SU-DHL-6 (cell line): ENCODE measurements around the gene CPT1C.

ENCODE experiments used
- H2AFZ ChIP-seq: fragments of 200-600 bp; sonication (generic); 2 replicates; pipeline ENCODE4 v1.6.1; 2014; ENCODE audit warnings: low read depth, mild to moderate bottlenecking, moderate library complexity, mixed read lengths, antibody characterized with exemption, low read length; ENCODE audit not compliant: severe bottlenecking
- H3F3A ChIP-seq: fragments of 200-600 bp; shearing (Covaris generic); 2 replicates; pipeline ENCODE4 v1.6.0; 2016; ENCODE audit warnings: antibody characterized with exemption, mild to moderate bottlenecking; ENCODE audit not compliant: insufficient read depth
- H3K27ac ChIP-seq: fragments of 200-600 bp; sonication (generic); 2 replicates; pipeline ENCODE4 v1.5.1; 2016; ENCODE audit warnings: low read depth, mild to moderate bottlenecking, low read length, moderate library complexity, mixed read lengths
- H3K27me3 ChIP-seq: fragments of 200-600 bp; sonication (generic), shearing (Covaris generic); 2 replicates; pipeline ENCODE4 v1.6.0; 2014; ENCODE audit warnings: mild to moderate bottlenecking, low read length
- H3K36me3 ChIP-seq: fragments of 200-600 bp; sonication (generic); 2 replicates; pipeline ENCODE4 v1.6.1; 2014; ENCODE audit warnings: mild to moderate bottlenecking, low read length, mixed read lengths
- H3K4me2 ChIP-seq: fragments of 300-600, 200-600 bp; shearing (Covaris generic), sonication (generic); 2 replicates; pipeline ENCODE4 v1.6.0; 2014; ENCODE audit warnings: low read length, low read depth, mild to moderate bottlenecking; ENCODE audit not compliant: poor library complexity, severe bottlenecking
- H3K4me3 ChIP-seq: fragments of 200-600 bp; sonication (generic); 2 replicates; pipeline ENCODE4 v1.5.1; 2014; ENCODE audit warnings: antibody characterized with exemption, low read length, mild to moderate bottlenecking, mixed read lengths; ENCODE audit not compliant: insufficient read depth, poor library complexity, severe bottlenecking
- H3K79me2 ChIP-seq: fragments of 200-600 bp; sonication (generic); 2 replicates; pipeline ENCODE4 v1.6.1; 2014; ENCODE audit warnings: mild to moderate bottlenecking, low read length, moderate library complexity; ENCODE audit not compliant: insufficient read depth
- H3K9ac ChIP-seq: fragments of 200-600 bp; sonication (generic); 2 replicates; pipeline ENCODE4 v1.7.0; 2014; ENCODE audit warnings: mild to moderate bottlenecking, low read length
- H3K9me2 ChIP-seq: fragments of 200-600 bp; sonication (generic); replicated peaks from 2 replicates; pipeline ENCODE4 v1.6.1; 2014; ENCODE audit warnings: low read length; ENCODE audit not compliant: insufficient read depth
- H3K9me3 ChIP-seq: fragments of 200-600 bp; sonication (generic); 2 replicates; pipeline ENCODE4 v1.6.1; 2014; ENCODE audit warnings: low read length, mixed read lengths; ENCODE audit not compliant: insufficient read depth
- H4K20me1 ChIP-seq: fragments of 200-600 bp; sonication (generic); 2 replicates; pipeline ENCODE4 v1.6.1; 2014; ENCODE audit warnings: low read depth, mild to moderate bottlenecking, antibody characterized with exemption, low read length, moderate library complexity, mixed read lengths
- EZH2phosphoT487 ChIP-seq: fragments of 200-600 bp; sonication (generic), shearing (Covaris generic); conservative IDR thresholded peaks from 2 replicates; pipeline ENCODE4 v1.6.1; 2018; ENCODE audit warnings: mild to moderate bottlenecking, antibody characterized with exemption, low read length, moderate library complexity, mixed read lengths
- TF ChIP-seq, protein P1 (sequence below): fragments of 200-600 bp; sonication (generic); IDR thresholded peaks from one replicate; pipeline ENCODE4 v1.5.1; 2017; ENCODE audit warnings: antibody characterized with exemption, mild to moderate bottlenecking, low read length, moderate library complexity; ENCODE audit not compliant: insufficient read depth, poor library complexity, severe bottlenecking

The CPT1C gene

DNA sequence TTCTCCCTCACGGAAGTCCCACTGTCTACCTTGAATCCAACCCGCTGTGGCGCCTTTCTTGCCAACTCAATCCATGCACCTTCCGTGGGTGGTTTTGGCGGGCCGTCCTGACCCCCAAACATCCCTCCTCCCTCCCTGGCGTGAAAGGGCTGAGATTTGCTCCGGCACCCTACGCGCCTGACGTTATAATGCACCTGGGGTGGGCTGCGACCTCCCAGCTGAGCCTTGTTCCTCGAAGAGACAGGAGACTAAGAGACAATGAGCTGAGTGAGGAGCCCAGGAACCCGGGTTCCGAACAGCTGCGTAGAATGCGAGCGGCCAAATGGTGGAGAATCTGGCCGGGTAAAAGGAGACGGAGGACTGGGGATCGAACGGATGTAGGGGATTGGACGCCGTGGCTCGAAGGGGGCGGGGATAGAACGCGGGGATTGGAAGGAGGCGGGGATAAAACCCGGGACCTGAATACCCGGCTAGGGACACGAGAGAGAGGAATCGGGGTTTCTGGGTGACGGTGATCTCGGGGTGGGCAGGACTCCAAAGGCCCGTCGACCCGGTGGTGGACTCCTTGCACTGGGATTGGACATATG lies at the start of gene CPT1C:
TSS of gene CPT1C (plus strand) at position 461 of the 587 bp plus-strand sequence. CDS start 1,137 bp downstream, outside the sequence.
- no peaks in the 10 kb centered on the region for H3K9me3 ChIP-seq
- no peaks in the 10 kb centered on the region for H3K27me3 ChIP-seq
- H3F3A ChIP-seq = peaks cover 17% of the 10 kb centered on the region; the same call in 1 of the 2 replicates
- H3K9me2 ChIP-seq = no peaks in the 10 kb centered on the region
- H3K79me2 ChIP-seq = no peaks in the 10 kb centered on the region
- no peak within 1 kb of the TSS for H3K27ac ChIP-seq
- TF ChIP-seq, protein P1, sequence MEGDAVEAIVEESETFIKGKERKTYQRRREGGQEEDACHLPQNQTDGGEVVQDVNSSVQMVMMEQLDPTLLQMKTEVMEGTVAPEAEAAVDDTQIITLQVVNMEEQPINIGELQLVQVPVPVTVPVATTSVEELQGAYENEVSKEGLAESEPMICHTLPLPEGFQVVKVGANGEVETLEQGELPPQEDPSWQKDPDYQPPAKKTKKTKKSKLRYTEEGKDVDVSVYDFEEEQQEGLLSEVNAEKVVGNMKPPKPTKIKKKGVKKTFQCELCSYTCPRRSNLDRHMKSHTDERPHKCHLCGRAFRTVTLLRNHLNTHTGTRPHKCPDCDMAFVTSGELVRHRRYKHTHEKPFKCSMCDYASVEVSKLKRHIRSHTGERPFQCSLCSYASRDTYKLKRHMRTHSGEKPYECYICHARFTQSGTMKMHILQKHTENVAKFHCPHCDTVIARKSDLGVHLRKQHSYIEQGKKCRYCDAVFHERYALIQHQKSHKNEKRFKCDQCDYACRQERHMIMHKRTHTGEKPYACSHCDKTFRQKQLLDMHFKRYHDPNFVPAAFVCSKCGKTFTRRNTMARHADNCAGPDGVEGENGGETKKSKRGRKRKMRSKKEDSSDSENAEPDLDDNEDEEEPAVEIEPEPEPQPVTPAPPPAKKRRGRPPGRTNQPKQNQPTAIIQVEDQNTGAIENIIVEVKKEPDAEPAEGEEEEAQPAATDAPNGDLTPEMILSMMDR = no peak
- H3K36me3 ChIP-seq = no peaks in the 10 kb centered on the region
- H4K20me1 ChIP-seq = no peaks in the 10 kb centered on the region; the same call in 1 of the 2 replicates
- H2AFZ ChIP-seq = no peak within 1 kb of the TSS
- peak within 1 kb of the TSS; percentile 10 for H3K4me2 ChIP-seq
- H3K9ac ChIP-seq = no peak within 1 kb of the TSS
- H3K4me3 ChIP-seq = no peak within 1 kb of the TSS

DNA sequence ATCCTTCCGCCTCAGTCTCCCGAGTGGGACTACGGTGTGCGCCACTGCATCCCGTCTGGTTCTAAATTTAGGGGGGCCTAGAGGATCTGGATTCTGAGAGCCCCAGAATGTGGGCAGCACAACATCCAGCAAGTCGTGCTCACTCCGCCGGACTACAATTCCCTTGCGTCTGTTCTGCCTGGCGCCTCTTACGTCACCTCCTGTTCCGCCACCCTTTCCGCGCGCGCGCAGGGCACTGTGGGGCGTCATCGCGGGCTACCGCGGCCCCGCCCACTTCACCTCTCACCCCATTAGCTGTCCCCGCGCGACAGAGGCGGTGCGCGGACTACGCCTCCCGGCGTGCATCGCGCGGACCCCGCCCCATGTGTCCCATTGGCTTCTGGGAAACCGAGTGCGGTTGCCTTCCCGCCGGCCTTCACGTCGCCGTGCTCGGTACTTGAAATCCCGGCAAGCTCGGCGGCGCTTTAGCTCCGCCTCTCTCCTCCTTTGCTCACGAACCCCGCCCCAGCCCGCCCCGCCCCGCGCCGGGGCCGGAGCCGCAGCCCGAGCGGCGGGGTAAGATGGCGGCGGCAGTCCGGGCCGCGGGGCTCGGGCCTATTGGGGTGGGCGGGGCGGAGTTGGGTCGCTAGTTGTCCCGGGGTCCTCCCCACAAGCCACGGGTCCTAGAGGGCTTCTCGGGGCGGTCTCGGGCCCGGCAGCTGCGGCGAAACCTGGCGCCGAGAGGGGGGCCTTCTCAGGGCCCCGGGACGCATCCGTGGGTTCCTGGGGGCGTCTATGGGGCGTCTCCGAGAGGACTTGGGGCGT lies 49.0 kb upstream of the CPT1C start, which contains the start of gene SCAF1:
TSS of gene SCAF1 (plus strand) at position 522 of the 804 bp plus-strand sequence. CDS start 2,818 bp downstream, outside the sequence.
- Histone ChIP-seq H4K20me1 (no peaks in the 10 kb centered on the region), H3F3A (0 out of 2 replicates have a peak, but pooled peaks cover 12% of the 10 kb centered on the region), H3K9me3 (no peaks in the 10 kb centered on the region), H3K27me3 (no peaks in the 10 kb centered on the region), H3K9me2 (no peaks in the 10 kb centered on the region), H3K27ac (peak within 1 kb of the TSS; percentile 83), H3K36me3 (no peaks in the 10 kb centered on the region), H3K4me2 (peak within 1 kb of the TSS; percentile 82), H3K4me3 (peak within 1 kb of the TSS; percentile 67), H2AFZ (no peak within 1 kb of the TSS), H3K79me2 (peaks cover 28% of the 10 kb centered on the region), H3K9ac (peak within 1 kb of the TSS; percentile 80)
- no peak for TF ChIP-seq EZH2phosphoT487
- TF ChIP-seq, protein P1 = no peak

DNA sequence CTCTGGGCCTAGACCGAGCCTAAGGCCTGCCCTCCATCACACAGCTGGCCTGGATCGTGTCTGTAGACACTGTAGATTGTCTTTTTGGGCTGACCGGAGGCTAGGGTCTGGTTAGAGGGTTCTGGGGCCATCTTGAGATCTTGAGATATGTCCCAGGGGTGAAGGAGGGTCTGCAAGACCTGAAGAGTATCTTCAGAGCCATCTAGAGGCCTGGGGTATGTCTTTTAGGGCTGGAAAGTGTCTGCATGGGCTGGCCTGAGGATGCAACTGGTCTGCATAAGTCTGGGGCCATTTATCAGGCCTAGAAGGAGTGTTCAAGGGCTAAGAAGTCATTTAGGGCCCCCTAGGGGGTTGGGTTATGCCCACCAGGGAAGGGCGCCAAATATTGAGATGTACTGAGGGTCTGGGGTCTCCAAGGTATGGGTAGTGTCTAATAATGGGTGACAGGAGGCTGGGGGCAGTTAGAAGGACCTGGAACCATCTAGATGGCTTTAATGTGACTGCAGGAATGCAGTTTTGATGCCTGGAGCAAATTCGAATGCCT lies 48.4 kb upstream of the CPT1C start:
- Histone ChIP-seq H2AFZ (no peak overlapping the region), H3K27me3 (no peaks in the 10 kb centered on the region), H3K9ac (peak overlapping the region; percentile 80), H3K9me3 (no peaks in the 10 kb centered on the region), H3K36me3 (no peaks in the 10 kb centered on the region), H3F3A (0 out of 2 replicates have a peak, but pooled peaks cover 12% of the 10 kb centered on the region), H3K9me2 (no peaks in the 10 kb centered on the region), H3K27ac (peak overlapping the region; percentile 64), H3K79me2 (peaks cover 28% of the 10 kb centered on the region), H3K4me3 (peak overlapping the region; percentile 66), H3K4me2 (peak overlapping the region; percentile 68), H4K20me1 (no peaks in the 10 kb centered on the region)
- no peak for TF ChIP-seq EZH2phosphoT487
- TF ChIP-seq, protein P1 = no peak
